Osteoblast (primary cell): ENCODE measurements around the gene SBF1. TPM values are rescaled to one million over a fixed set of nuclear protein-coding genes. Genes with fewer than 3 reads are reported as not detected.

Experiments
- DNase-seq: peaks from one replicate; pipeline ENCODE4 v3.0.0; 2011; ENCODE audit warnings: low spot score, mixed read lengths; ENCODE audit not compliant: insufficient read length; ENCODE audit errors: missing footprints
- H2AFZ ChIP-seq: 2 replicates; pipeline ENCODE4 v1.6.0; 2011; ENCODE audit warnings: mild to moderate bottlenecking, low read length
- H3K27ac ChIP-seq: 2 replicates; pipeline ENCODE4 v1.5.1; 2011; ENCODE audit warnings: mild to moderate bottlenecking, low read depth, low read length, moderate library complexity
- H3K27me3 ChIP-seq: 2 replicates; pipeline ENCODE4 v1.6.0; 2012; ENCODE audit warnings: mild to moderate bottlenecking, control low read depth, inconsistent platforms, low read length, moderate library complexity; ENCODE audit not compliant: insufficient read depth
- H3K36me3 ChIP-seq: 2 replicates; pipeline ENCODE4 v1.5.1; 2011; ENCODE audit warnings: mild to moderate bottlenecking, low read length, control low read depth, moderate library complexity; ENCODE audit not compliant: insufficient read depth
- H3K4me1 ChIP-seq: 2 replicates; pipeline ENCODE4 v1.5.1; 2011; ENCODE audit warnings: mild to moderate bottlenecking, low read length, control low read depth, moderate library complexity; ENCODE audit not compliant: insufficient read depth
- H3K4me2 ChIP-seq: 2 replicates; pipeline ENCODE4 v1.6.0; 2011; ENCODE audit warnings: mild to moderate bottlenecking, low read length; ENCODE audit not compliant: insufficient read depth
- H3K4me3 ChIP-seq: fragments of 200-600 bp; sonication (generic); 3 replicates; pipeline ENCODE4 v1.5.1; 2012; ENCODE audit warnings: mild to moderate bottlenecking, low read length, inconsistent platforms; ENCODE audit not compliant: insufficient read depth
- H3K79me2 ChIP-seq: 2 replicates; pipeline ENCODE4 v1.6.0; 2012; ENCODE audit warnings: mild to moderate bottlenecking, low read length, control low read depth, inconsistent platforms; ENCODE audit not compliant: insufficient read depth
- H3K9me3 ChIP-seq: 2 replicates; pipeline ENCODE4 v1.5.1; 2011; ENCODE audit warnings: low read depth, low read length, control low read depth
- H4K20me1 ChIP-seq: 2 replicates; pipeline ENCODE4 v1.6.0; 2012; ENCODE audit warnings: mild to moderate bottlenecking, low read length, control low read depth; ENCODE audit not compliant: insufficient read depth
- total RNA-seq: library from RNA; depleted of rRNA; stranded (reverse); fragments of >200 nt; gene quantifications from 2 replicates; pipeline ENCODE4 v1.2.3, GENCODE V29; 2012
- TF ChIP-seq, protein P1 (sequence below): IDR thresholded peaks from 2 replicates; pipeline ENCODE4 v1.5.1; 2011; ENCODE audit warnings: mild to moderate bottlenecking, low read depth, low read length, moderate library complexity; ENCODE audit errors: extremely low read depth

SBF1 gene
- total RNA-seq, 1 donor = 93.0 TPM

GRCh38 chr22:50505276-50505775 is 30.5 kb upstream of the SBF1 start:
- Histone ChIP-seq H3K27me3 (no peaks in the 10 kb centered on the region), H3K27ac (no peak overlapping the region), H2AFZ (no peak overlapping the region), H3K4me2 (no peak overlapping the region), H3K36me3 (peaks cover 17% of the 10 kb centered on the region), H3K4me3 (no peak overlapping the region), H3K79me2 (peaks cover 47% of the 10 kb centered on the region), H3K9me3 (no peaks in the 10 kb centered on the region), H4K20me1 (peaks cover 12% of the 10 kb centered on the region), H3K4me1 (peaks cover 13% of the 10 kb centered on the region)
- TF ChIP-seq, protein P1, sequence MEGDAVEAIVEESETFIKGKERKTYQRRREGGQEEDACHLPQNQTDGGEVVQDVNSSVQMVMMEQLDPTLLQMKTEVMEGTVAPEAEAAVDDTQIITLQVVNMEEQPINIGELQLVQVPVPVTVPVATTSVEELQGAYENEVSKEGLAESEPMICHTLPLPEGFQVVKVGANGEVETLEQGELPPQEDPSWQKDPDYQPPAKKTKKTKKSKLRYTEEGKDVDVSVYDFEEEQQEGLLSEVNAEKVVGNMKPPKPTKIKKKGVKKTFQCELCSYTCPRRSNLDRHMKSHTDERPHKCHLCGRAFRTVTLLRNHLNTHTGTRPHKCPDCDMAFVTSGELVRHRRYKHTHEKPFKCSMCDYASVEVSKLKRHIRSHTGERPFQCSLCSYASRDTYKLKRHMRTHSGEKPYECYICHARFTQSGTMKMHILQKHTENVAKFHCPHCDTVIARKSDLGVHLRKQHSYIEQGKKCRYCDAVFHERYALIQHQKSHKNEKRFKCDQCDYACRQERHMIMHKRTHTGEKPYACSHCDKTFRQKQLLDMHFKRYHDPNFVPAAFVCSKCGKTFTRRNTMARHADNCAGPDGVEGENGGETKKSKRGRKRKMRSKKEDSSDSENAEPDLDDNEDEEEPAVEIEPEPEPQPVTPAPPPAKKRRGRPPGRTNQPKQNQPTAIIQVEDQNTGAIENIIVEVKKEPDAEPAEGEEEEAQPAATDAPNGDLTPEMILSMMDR = no peak
- DNase-seq = peak; percentile 44

DNA sequence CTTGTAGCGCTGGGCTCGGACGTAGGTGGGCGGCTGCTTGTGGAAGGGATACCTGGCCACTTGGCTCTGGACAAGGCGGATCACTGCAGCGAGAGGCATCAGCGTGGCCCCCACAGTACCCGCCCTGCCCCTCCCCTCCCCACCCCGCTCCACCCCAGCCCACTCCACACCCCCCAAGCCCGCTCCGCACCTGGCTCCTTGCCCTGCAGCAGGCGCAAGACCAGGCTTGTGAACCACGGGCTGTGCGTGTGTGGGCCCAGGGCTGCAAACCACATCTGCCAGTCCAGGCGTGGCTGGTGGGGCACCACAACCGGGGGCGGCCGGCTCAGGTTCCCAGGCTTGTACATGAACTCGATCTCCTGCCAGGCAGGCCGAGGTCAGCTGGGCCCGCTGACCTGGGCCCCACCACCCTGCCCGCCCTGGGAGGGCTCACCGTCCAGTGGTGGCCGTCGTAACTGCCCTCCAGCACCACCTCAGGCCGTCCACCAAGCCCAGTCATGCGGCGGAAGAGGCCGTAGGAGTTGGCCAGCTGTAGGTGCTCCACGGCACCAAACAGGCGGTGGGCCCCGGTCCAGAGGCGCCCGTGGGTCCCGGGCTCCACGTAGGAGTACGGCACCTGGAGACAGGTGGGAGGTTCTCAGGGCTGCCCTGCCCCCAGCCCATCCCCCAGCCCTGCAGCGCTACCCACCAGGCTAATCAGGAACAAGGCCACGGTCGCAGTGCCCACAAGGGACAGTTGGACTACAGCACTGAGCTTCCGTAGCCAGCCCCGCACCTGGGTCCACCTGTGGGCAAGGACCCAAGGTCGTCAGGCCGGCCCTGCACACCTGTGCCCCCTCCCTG is 29.8 kb upstream of the SBF1 start:
- DNase-seq = peak; percentile 65
- Histone ChIP-seq H3K4me1 (peaks cover 13% of the 10 kb centered on the region), H3K4me3 (no peak overlapping the region), H3K27ac (no peak overlapping the region), H3K9me3 (no peaks in the 10 kb centered on the region), H3K4me2 (no peak overlapping the region), H2AFZ (no peak overlapping the region), H3K27me3 (no peaks in the 10 kb centered on the region), H3K79me2 (peaks cover 39% of the 10 kb centered on the region), H3K36me3 (peaks cover 17% of the 10 kb centered on the region), H4K20me1 (peaks cover 12% of the 10 kb centered on the region)
- TF ChIP-seq, protein P1 = no peak

GRCh38 chr22:50503475-50504145 is 28.8 kb upstream of the SBF1 start:
- TF ChIP-seq, protein P1 = no peak
- DNase-seq = peak; percentile 68
- Histone ChIP-seq H3K9me3 (no peaks in the 10 kb centered on the region), H2AFZ (no peak overlapping the region), H3K36me3 (peaks cover 17% of the 10 kb centered on the region), H3K4me2 (no peak overlapping the region), H3K4me1 (peaks cover 5% of the 10 kb centered on the region), H3K27ac (no peak overlapping the region), H3K79me2 (peaks cover 30% of the 10 kb centered on the region), H3K27me3 (no peaks in the 10 kb centered on the region), H4K20me1 (peaks cover 12% of the 10 kb centered on the region), H3K4me3 (no peak overlapping the region)
